HG02759 (cell line): ENCODE measurements around the gene SRRT.
"Not testable (repeated sequence)": the region's sequence is repeated elsewhere in the genome, so short reads cannot be mapped to it uniquely, and the experiment has no call there.

ENCODE experiments used
- ATAC-seq: cut with Tn5 transposase; IDR thresholded peaks from one replicate; pipeline ENCODE4 v1.9.1; 2021; ENCODE audit warnings: mild to moderate bottlenecking, moderate library complexity; ENCODE audit not compliant: unreplicated experiment

The SRRT gene

GRCh38 chr7:100923616-100924015 is 48.7 kb downstream of the SRRT start:
- ATAC-seq = not testable (repeated sequence)

- ATAC-seq = no peak
Measured at GRCh38 chr7:100929808-100930174, 54.9 kb downstream of the SRRT start.

- ATAC-seq = no peak
Measured at GRCh38 chr7:100933734-100934133, 58.8 kb downstream of the SRRT start.

- ATAC-seq = not testable (repeated sequence)
Measured at GRCh38 chr7:100935381-100935780, 60.5 kb downstream of the SRRT start.

- not testable (repeated sequence) for ATAC-seq
Measured at GRCh38 chr7:100936167-100936566, 61.3 kb downstream of the SRRT start.
